K562 (cell line): ENCODE results near the gene ANO6. TPM values are rescaled to one million over a fixed set of nuclear protein-coding genes. Genes with fewer than 3 reads are reported as not detected.

ENCODE experiments used
- ATAC-seq: fragments of 200-7000 bp; cut with Tn5 transposase; 3 replicates; pipeline ENCODE4 v1.9.1; 2020; ENCODE audit warnings: moderate library complexity
- BruUV-seq: library from RNA; stranded (reverse); fragments of 400-500 nt; replicated peaks from 2 replicates; lab custom pipeline; 2021; lab: Mats Ljungman, UMichigan
- CTCF ChIA-PET: fragments of 300-600 bp; formaldehyde crosslinking; extraction: SDS; loops from one replicate; lab custom pipeline; 2021; ENCODE audit warnings: low intra/inter-chr PET ratio; lab: Yijun Ruan, JAX
- POLR2A ChIA-PET: fragments of 300-600, 350-650 bp; sonication (Branson Sonifier 250); formaldehyde crosslinking; extraction: SDS; loops from one replicate; lab custom pipeline; 2021; ENCODE audit warnings: antibody characterized with exemption, inconsistent platforms; lab: Yijun Ruan, JAX
- DNase-seq, 4 experiments: peaks; one replicate each; pipeline versions ENCODE4 v3.0.0 to v3.0.0-alpha.2; 2011 to 2018; ENCODE audit warnings: low spot score in 3 of 4, mixed read lengths in 3 of 4; ENCODE audit errors: extremely low read depth in 1 of 4
- FAIRE-seq: peaks from 2 replicates; lab custom pipeline; 2011; peaks lifted over from hg19 to GRCh38; lab: Jason Lieb, UNC
- H2AFZ ChIP-seq: 2 replicates; pipeline ENCODE4 v1.6.0; 2011; ENCODE audit warnings: low read depth, low read length, control low read depth, inconsistent platforms
- H3K27ac ChIP-seq: fragments of 200-600 bp; 3 replicates; pipeline ENCODE4 v1.8.0; 2011; ENCODE audit warnings: low read depth, mild to moderate bottlenecking, control low read depth, inconsistent platforms, low read length, moderate library complexity, mixed read lengths; ENCODE audit errors: extremely low read depth
- H3K27me3 ChIP-seq, 2 experiments: fragments of 300-600 bp in 1 of 2; 2 replicates in 1 of 2; 3 replicates in 1 of 2; pipeline versions ENCODE4 v1.6.0 to v1.8.0; 2011; ENCODE audit warnings: inconsistent platforms in 2 of 2, low read length in 2 of 2, mild to moderate bottlenecking in 1 of 2, mixed read lengths in 1 of 2, moderate library complexity in 1 of 2; ENCODE audit not compliant: control insufficient read depth in 2 of 2, insufficient read depth in 2 of 2
- H3K36me3 ChIP-seq: fragments of 300-600 bp; 3 replicates; pipeline ENCODE4 v1.8.0; 2011; ENCODE audit warnings: mild to moderate bottlenecking, low read length, inconsistent platforms; ENCODE audit not compliant: control insufficient read depth, insufficient read depth
- H3K4me1 ChIP-seq, 2 experiments: fragments of 200-600 bp in 1 of 2; replicated peaks in 1 of 2; 2 replicates in 1 of 2; 3 replicates in 1 of 2; pipeline versions ENCODE4 v1.5.1 to v1.8.0; 2011; ENCODE audit warnings: inconsistent platforms in 2 of 2, low read length in 2 of 2, mild to moderate bottlenecking in 1 of 2, mixed read lengths in 1 of 2, moderate library complexity in 1 of 2; ENCODE audit not compliant: control insufficient read depth in 2 of 2, insufficient read depth in 2 of 2
- H3K4me2 ChIP-seq: 2 replicates; pipeline ENCODE4 v1.6.1; 2011; ENCODE audit warnings: low read length, control low read depth, inconsistent platforms, mixed read lengths; ENCODE audit not compliant: insufficient read depth
- H3K4me3 ChIP-seq: fragments of 200-600 bp; sonication (generic), shearing (Covaris generic); 2 replicates; pipeline ENCODE4 v1.5.1; 2016; ENCODE audit warnings: control low read depth, inconsistent platforms
- H3K79me2 ChIP-seq: fragments of 200-600 bp; 3 replicates; pipeline ENCODE4 v1.8.0; 2011; ENCODE audit warnings: low read length, inconsistent platforms; ENCODE audit not compliant: control insufficient read depth, insufficient read depth
- H3K9ac ChIP-seq, 2 experiments: 2 replicates each; pipeline versions ENCODE4 v1.6.0 to v1.6.1; 2011; ENCODE audit warnings: low read depth in 2 of 2, low read length in 2 of 2, control low read depth in 1 of 2, inconsistent platforms in 1 of 2, mild to moderate bottlenecking in 1 of 2, mixed read lengths in 1 of 2; ENCODE audit not compliant: insufficient read depth in 1 of 2
- H3K9me1 ChIP-seq: one replicate; pipeline ENCODE4 v1.6.0; 2011; ENCODE audit warnings: inconsistent platforms, mild to moderate bottlenecking, low read length, moderate library complexity; ENCODE audit not compliant: control insufficient read depth, insufficient read depth
- H3K9me3 ChIP-seq: replicated peaks from 2 replicates; pipeline ENCODE4 v1.5.1; 2011; ENCODE audit warnings: low read depth, low read length, inconsistent platforms; ENCODE audit not compliant: control insufficient read depth, insufficient read depth
- H4K20me1 ChIP-seq: replicated peaks from 2 replicates; pipeline ENCODE4 v1.6.1; 2011; ENCODE audit warnings: low read length, inconsistent platforms, mixed read lengths; ENCODE audit not compliant: control insufficient read depth, insufficient read depth
- PHF21A ChIP-seq: fragments of 450-650 bp; IDR thresholded peaks from 2 replicates; pipeline ENCODE4 v1.6.1; 2017; ENCODE audit warnings: low read depth, borderline replicate concordance
- RNF2 ChIP-seq: sonication (generic); IDR thresholded peaks from 2 replicates; pipeline ENCODE4 v1.6.1; 2016
- TSC22D4 ChIP-seq: fragments of 450-650 bp; IDR thresholded peaks from 2 replicates; pipeline ENCODE4 v1.6.1; 2016; ENCODE audit warnings: missing genetic modification characterization, missing biosample characterization, control low read depth
- WGBS: fragments of 100-300 bp; shearing (Covaris generic); methylation state at CpG from one replicate; pipeline ENCODE4 v1.1.6; 2016; ENCODE audit warnings: low coverage, mixed read lengths; ENCODE audit not compliant: insufficient coverage; ENCODE audit errors: missing lambda C conversion rate; 5-methylcytosine and 5-hydroxymethylcytosine counted together
- in situ Hi-C: fragments of 300-500 bp; cut with MboI; formaldehyde crosslinking; loops from 4 replicates; pipeline ENCODE4 v1.15.0; 2018; ENCODE audit warnings: inconsistent platforms, mixed read lengths
- intact Hi-C: fragments of 100-400 bp; cut with micrococcal nuclease; formaldehyde crosslinking; loops from 2 replicates; pipeline ENCODE4 v1.14.2; 2022
- polyA plus RNA-seq, 8 experiments: library from polyadenylated mRNA; depleted of rRNA in 4 of 8; stranded (reverse) in 5 of 8; unstranded in 3 of 8; fragments of >200 nt; fragmentation: Nextera tagmentation in 2 of 8; fragmentation: Illumina TruSeq in 1 of 8; extraction: Ambion mirVana in 2 of 8; extraction: Trizol in 1 of 8; gene quantifications; 2 replicates each; pipeline versions ENCODE4 v1.2.1 to v1.2.3, GENCODE V29; 2011 to 2014; ENCODE audit warnings: inconsistent platforms in 1 of 8, missing spikeins in 1 of 8
- total RNA-seq, 7 experiments: library from RNA; depleted of rRNA in 6 of 7; stranded (reverse); fragments of >200 nt in 6 of 7; fragmentation: Illumina TruSeq in 2 of 7; extraction: Trizol in 2 of 7; gene quantifications; 2 replicates each; pipeline versions ENCODE4 v1.2.1 to v1.2.3, GENCODE V29; 2011 to 2021; ENCODE audit warnings: low replicate concordance in 1 of 7
- TF ChIP-seq, protein P1 (sequence below): fragments of 450-650 bp; IDR thresholded peaks from 2 replicates; pipeline ENCODE4 v1.6.1; 2016; ENCODE audit warnings: mild to moderate bottlenecking, moderate library complexity
- TF ChIP-seq, protein P2 (sequence below): fragments of 450-650 bp; IDR thresholded peaks from 2 replicates; pipeline ENCODE4 v1.6.1; 2018; ENCODE audit not compliant: partially characterized antibody
- TF ChIP-seq, protein P3 (sequence below): fragments of 450-650 bp; IDR thresholded peaks from 2 replicates; pipeline ENCODE4 v1.6.1; 2017; ENCODE audit warnings: mild to moderate bottlenecking, moderate library complexity

The ANO6 gene
- total and polyA plus RNA-seq, 9 of the 15 experiments (the other 6 are each of a cell fraction or from before 2014, with no cell fraction given) = 3.5 to 24.7 (median 20.3) TPM

DNA sequence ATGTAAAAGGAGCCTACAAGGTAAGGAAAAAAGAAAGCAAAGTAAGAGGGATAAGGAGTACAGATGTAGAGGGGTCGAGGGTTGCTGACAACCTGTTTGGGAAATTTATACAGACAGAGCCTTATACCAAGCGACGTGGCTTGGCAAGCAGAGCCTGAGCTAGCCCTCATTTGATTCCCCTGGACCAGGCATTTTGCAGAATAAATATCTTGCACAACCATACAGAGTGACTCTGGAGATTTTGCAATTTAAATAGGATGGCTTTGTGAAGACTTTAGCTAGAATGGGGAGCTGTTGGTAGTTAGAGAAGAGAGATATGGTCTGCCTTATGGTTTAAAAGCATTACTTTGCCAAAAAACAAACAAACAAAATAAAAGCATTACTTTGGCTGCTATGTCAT, 11.1 kb upstream of the ANO6 start:
- ATAC-seq (no peak), DNase-seq (no peak), FAIRE-seq (no peak)
- no peaks in the 10 kb centered on the region for H3K36me3 ChIP-seq
- H3K79me2 ChIP-seq = no peaks in the 10 kb centered on the region
- no peaks in the 10 kb centered on the region for H3K9me3 ChIP-seq
- in situ Hi-C loops (no loop called here), intact Hi-C loops (no loop called here)
- WGBS = 27% methylated on average over 3 of the region's 3 CpGs
- no peak overlapping the region for H3K4me3 ChIP-seq
- H3K9me1 ChIP-seq = no peaks in the 10 kb centered on the region
- no peak overlapping the region for H3K9ac ChIP-seq
- H4K20me1 ChIP-seq = no peaks in the 10 kb centered on the region
- no peaks in the 10 kb centered on the region; a peak in 1 of 5 replicates for H3K27me3 ChIP-seq
- ChIA-PET POLR2A (interaction anchor here (0.8 kb wide), 1 partner anchor 37 kb away, joined by 4 read pairs; no protein-coding TSS in a partner anchor), CTCF (no interaction called here)
- no peak overlapping the region for H3K4me2 ChIP-seq
- no peak overlapping the region for H3K27ac ChIP-seq
- no TSS peak for BruUV-seq
- peaks cover 3 to 13% of the 10 kb centered on the region in 2 experiments; a peak in 4 of 5 replicates for H3K4me1 ChIP-seq
- H2AFZ ChIP-seq = no peak overlapping the region
- TF ChIP-seq, protein P1, sequence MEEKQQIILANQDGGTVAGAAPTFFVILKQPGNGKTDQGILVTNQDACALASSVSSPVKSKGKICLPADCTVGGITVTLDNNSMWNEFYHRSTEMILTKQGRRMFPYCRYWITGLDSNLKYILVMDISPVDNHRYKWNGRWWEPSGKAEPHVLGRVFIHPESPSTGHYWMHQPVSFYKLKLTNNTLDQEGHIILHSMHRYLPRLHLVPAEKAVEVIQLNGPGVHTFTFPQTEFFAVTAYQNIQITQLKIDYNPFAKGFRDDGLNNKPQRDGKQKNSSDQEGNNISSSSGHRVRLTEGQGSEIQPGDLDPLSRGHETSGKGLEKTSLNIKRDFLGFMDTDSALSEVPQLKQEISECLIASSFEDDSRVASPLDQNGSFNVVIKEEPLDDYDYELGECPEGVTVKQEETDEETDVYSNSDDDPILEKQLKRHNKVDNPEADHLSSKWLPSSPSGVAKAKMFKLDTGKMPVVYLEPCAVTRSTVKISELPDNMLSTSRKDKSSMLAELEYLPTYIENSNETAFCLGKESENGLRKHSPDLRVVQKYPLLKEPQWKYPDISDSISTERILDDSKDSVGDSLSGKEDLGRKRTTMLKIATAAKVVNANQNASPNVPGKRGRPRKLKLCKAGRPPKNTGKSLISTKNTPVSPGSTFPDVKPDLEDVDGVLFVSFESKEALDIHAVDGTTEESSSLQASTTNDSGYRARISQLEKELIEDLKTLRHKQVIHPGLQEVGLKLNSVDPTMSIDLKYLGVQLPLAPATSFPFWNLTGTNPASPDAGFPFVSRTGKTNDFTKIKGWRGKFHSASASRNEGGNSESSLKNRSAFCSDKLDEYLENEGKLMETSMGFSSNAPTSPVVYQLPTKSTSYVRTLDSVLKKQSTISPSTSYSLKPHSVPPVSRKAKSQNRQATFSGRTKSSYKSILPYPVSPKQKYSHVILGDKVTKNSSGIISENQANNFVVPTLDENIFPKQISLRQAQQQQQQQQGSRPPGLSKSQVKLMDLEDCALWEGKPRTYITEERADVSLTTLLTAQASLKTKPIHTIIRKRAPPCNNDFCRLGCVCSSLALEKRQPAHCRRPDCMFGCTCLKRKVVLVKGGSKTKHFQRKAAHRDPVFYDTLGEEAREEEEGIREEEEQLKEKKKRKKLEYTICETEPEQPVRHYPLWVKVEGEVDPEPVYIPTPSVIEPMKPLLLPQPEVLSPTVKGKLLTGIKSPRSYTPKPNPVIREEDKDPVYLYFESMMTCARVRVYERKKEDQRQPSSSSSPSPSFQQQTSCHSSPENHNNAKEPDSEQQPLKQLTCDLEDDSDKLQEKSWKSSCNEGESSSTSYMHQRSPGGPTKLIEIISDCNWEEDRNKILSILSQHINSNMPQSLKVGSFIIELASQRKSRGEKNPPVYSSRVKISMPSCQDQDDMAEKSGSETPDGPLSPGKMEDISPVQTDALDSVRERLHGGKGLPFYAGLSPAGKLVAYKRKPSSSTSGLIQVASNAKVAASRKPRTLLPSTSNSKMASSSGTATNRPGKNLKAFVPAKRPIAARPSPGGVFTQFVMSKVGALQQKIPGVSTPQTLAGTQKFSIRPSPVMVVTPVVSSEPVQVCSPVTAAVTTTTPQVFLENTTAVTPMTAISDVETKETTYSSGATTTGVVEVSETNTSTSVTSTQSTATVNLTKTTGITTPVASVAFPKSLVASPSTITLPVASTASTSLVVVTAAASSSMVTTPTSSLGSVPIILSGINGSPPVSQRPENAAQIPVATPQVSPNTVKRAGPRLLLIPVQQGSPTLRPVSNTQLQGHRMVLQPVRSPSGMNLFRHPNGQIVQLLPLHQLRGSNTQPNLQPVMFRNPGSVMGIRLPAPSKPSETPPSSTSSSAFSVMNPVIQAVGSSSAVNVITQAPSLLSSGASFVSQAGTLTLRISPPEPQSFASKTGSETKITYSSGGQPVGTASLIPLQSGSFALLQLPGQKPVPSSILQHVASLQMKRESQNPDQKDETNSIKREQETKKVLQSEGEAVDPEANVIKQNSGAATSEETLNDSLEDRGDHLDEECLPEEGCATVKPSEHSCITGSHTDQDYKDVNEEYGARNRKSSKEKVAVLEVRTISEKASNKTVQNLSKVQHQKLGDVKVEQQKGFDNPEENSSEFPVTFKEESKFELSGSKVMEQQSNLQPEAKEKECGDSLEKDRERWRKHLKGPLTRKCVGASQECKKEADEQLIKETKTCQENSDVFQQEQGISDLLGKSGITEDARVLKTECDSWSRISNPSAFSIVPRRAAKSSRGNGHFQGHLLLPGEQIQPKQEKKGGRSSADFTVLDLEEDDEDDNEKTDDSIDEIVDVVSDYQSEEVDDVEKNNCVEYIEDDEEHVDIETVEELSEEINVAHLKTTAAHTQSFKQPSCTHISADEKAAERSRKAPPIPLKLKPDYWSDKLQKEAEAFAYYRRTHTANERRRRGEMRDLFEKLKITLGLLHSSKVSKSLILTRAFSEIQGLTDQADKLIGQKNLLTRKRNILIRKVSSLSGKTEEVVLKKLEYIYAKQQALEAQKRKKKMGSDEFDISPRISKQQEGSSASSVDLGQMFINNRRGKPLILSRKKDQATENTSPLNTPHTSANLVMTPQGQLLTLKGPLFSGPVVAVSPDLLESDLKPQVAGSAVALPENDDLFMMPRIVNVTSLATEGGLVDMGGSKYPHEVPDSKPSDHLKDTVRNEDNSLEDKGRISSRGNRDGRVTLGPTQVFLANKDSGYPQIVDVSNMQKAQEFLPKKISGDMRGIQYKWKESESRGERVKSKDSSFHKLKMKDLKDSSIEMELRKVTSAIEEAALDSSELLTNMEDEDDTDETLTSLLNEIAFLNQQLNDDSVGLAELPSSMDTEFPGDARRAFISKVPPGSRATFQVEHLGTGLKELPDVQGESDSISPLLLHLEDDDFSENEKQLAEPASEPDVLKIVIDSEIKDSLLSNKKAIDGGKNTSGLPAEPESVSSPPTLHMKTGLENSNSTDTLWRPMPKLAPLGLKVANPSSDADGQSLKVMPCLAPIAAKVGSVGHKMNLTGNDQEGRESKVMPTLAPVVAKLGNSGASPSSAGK = no peak
- TF ChIP-seq, protein P2, sequence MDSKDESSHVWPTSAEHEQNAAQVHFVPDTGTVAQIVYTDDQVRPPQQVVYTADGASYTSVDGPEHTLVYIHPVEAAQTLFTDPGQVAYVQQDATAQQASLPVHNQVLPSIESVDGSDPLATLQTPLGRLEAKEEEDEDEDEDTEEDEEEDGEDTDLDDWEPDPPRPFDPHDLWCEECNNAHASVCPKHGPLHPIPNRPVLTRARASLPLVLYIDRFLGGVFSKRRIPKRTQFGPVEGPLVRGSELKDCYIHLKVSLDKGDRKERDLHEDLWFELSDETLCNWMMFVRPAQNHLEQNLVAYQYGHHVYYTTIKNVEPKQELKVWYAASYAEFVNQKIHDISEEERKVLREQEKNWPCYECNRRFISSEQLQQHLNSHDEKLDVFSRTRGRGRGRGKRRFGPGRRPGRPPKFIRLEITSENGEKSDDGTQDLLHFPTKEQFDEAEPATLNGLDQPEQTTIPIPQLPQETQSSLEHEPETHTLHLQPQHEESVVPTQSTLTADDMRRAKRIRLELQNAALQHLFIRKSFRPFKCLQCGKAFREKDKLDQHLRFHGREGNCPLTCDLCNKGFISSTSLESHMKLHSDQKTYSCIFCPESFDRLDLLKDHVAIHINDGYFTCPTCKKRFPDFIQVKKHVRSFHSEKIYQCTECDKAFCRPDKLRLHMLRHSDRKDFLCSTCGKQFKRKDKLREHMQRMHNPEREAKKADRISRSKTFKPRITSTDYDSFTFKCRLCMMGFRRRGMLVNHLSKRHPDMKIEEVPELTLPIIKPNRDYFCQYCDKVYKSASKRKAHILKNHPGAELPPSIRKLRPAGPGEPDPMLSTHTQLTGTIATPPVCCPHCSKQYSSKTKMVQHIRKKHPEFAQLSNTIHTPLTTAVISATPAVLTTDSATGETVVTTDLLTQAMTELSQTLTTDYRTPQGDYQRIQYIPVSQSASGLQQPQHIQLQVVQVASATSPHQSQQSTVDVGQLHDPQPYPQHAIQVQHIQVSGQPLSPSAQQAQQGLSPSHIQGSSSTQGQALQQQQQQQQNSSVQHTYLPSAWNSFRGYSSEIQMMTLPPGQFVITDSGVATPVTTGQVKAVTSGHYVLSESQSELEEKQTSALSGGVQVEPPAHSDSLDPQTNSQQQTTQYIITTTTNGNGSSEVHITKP = no peak
- TF ChIP-seq PHF21A (no peak), TSC22D4 (tag) (no peak), RNF2 (no peak)
- TF ChIP-seq, protein P3, sequence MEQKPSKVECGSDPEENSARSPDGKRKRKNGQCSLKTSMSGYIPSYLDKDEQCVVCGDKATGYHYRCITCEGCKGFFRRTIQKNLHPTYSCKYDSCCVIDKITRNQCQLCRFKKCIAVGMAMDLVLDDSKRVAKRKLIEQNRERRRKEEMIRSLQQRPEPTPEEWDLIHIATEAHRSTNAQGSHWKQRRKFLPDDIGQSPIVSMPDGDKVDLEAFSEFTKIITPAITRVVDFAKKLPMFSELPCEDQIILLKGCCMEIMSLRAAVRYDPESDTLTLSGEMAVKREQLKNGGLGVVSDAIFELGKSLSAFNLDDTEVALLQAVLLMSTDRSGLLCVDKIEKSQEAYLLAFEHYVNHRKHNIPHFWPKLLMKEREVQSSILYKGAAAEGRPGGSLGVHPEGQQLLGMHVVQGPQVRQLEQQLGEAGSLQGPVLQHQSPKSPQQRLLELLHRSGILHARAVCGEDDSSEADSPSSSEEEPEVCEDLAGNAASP = no peak
